ENCODE results near the gene PRKCA.
A peak's percentile ranks its signal among the peaks of the same experiment; 100 is the strongest.

Gene PRKCA

GRCh38 chr17:66839616-66840015 lies 537.2 kb downstream of the PRKCA start:
- DNase-seq (ENCODE audit: low read depth) = no peak

GRCh38 chr17:66840061-66840460 lies 537.6 kb downstream of the PRKCA start:
- no peak for DNase-seq (ENCODE audit: low read depth)

GRCh38 chr17:66841328-66841727 lies 538.9 kb downstream of the PRKCA start:
- DNase-seq (ENCODE audit: low read depth) = no peak

GRCh38 chr17:66841744-66842143 lies 539.3 kb downstream of the PRKCA start:
- no peak for DNase-seq (ENCODE audit: low read depth)

- no peak for DNase-seq (ENCODE audit: low read depth)
Observed at GRCh38 chr17:66842505-66842904, 540.1 kb downstream of the PRKCA start.

- DNase-seq (ENCODE audit: low read depth) = no peak
Observed at GRCh38 chr17:66842959-66843358, 540.5 kb downstream of the PRKCA start.

GRCh38 chr17:66843627-66844026 lies 541.2 kb downstream of the PRKCA start:
- no peak for DNase-seq (ENCODE audit: low read depth)

GRCh38 chr17:66847704-66848103 lies 545.3 kb downstream of the PRKCA start:
- no peak for DNase-seq (ENCODE audit: low read depth)

GRCh38 chr17:66848496-66848895 lies 546.1 kb downstream of the PRKCA start:
- DNase-seq (ENCODE audit: low read depth) = no peak

- no peak for DNase-seq (ENCODE audit: low read depth)
Observed at GRCh38 chr17:66849032-66849655, 546.7 kb downstream of the PRKCA start.

- no peak for DNase-seq (ENCODE audit: low read depth)
Observed at GRCh38 chr17:66849851-66850580, 547.6 kb downstream of the PRKCA start.

GRCh38 chr17:66850692-66851091 lies 548.3 kb downstream of the PRKCA start:
- no peak for DNase-seq (ENCODE audit: low read depth)

- peak; percentile 5 for DNase-seq (ENCODE audit: low read depth)
Observed at GRCh38 chr17:66855204-66855603, 552.8 kb downstream of the PRKCA start.

- DNase-seq (ENCODE audit: low read depth) = no peak
Observed at GRCh38 chr17:66858226-66859083, 556.0 kb downstream of the PRKCA start.

GRCh38 chr17:66859353-66859752 lies 556.9 kb downstream of the PRKCA start:
- no peak for DNase-seq (ENCODE audit: low read depth)

- DNase-seq (ENCODE audit: low read depth) = no peak
Observed at GRCh38 chr17:66860204-66860603, 557.8 kb downstream of the PRKCA start.
